Measurements from ENCODE around the gene RMI2.
A peak's percentile ranks its signal among the peaks of the same experiment; 100 is the strongest.
"Not testable (repeated sequence)": the region's sequence is repeated elsewhere in the genome, so short reads cannot be mapped to it uniquely, and the experiment has no call there.

Gene RMI2

GRCh38 chr16:11354733-11355574 is 9.7 kb downstream of the RMI2 start:
- no peak for DNase-seq (ENCODE audit: low read depth)

GRCh38 chr16:11355862-11356261 is 10.6 kb downstream of the RMI2 start:
- DNase-seq (ENCODE audit: low read depth): no peak

- no peak for DNase-seq (ENCODE audit: low read depth)
Measured at GRCh38 chr16:11356573-11357331, 11.5 kb downstream of the RMI2 start.

- no peak for DNase-seq (ENCODE audit: low read depth)
Measured at GRCh38 chr16:11358531-11358930, 13.3 kb downstream of the RMI2 start.

GRCh38 chr16:11359370-11359769 is 14.1 kb downstream of the RMI2 start:
- DNase-seq (ENCODE audit: low read depth): peak; percentile 72

GRCh38 chr16:11360641-11361373 is 15.5 kb downstream of the RMI2 start:
- no peak for DNase-seq (ENCODE audit: low read depth)

GRCh38 chr16:11361701-11362451 is 16.6 kb downstream of the RMI2 start:
- DNase-seq (ENCODE audit: low read depth): no peak

GRCh38 chr16:11363927-11364258 is 18.6 kb downstream of the RMI2 start:
- no peak for DNase-seq (ENCODE audit: low read depth)

- DNase-seq (ENCODE audit: low read depth): no peak
Measured at GRCh38 chr16:11367483-11367906, 22.2 kb downstream of the RMI2 start.

- DNase-seq (ENCODE audit: low read depth): no peak
Measured at GRCh38 chr16:11370084-11370931, 25.0 kb downstream of the RMI2 start.

GRCh38 chr16:11370932-11371279 is 25.6 kb downstream of the RMI2 start:
- DNase-seq (ENCODE audit: low read depth): not testable (repeated sequence)

GRCh38 chr16:11372073-11372828 is 27.0 kb downstream of the RMI2 start:
- DNase-seq (ENCODE audit: low read depth): no peak

- no peak for DNase-seq (ENCODE audit: low read depth)
Measured at GRCh38 chr16:11372829-11373306, 27.6 kb downstream of the RMI2 start.

- DNase-seq (ENCODE audit: low read depth): no peak
Measured at GRCh38 chr16:11374255-11374654, 29.0 kb downstream of the RMI2 start.

- DNase-seq (ENCODE audit: low read depth): no peak
Measured at GRCh38 chr16:11377154-11377553, 31.9 kb downstream of the RMI2 start.

GRCh38 chr16:11378951-11379350 is 33.7 kb downstream of the RMI2 start:
- not testable (repeated sequence) for DNase-seq (ENCODE audit: low read depth)

GRCh38 chr16:11379420-11379819 is 34.2 kb downstream of the RMI2 start:
- no peak for DNase-seq (ENCODE audit: low read depth)

GRCh38 chr16:11380836-11381235 is 35.6 kb downstream of the RMI2 start:
- no peak for DNase-seq (ENCODE audit: low read depth)

GRCh38 chr16:11383481-11384183 is 38.4 kb downstream of the RMI2 start:
- DNase-seq (ENCODE audit: low read depth): no peak

Measured in GM04503 (cell line).